HL-60 (cell line): Measurements from ENCODE around the gene TJP1.

Experiments used
- CTCF ChIP-seq: IDR thresholded peaks from one replicate; pipeline ENCODE4 v1.5.1; 2011; ENCODE audit warnings: low read length, control low read depth, inconsistent platforms; ENCODE audit not compliant: insufficient read depth
- GABPA ChIP-seq: IDR thresholded peaks from 2 replicates; pipeline ENCODE4 v1.6.1; 2012; ENCODE audit warnings: low read depth
- POLR2AphosphoS5 ChIP-seq: IDR thresholded peaks from 2 replicates; pipeline ENCODE4 v1.6.1; 2012; ENCODE audit warnings: low read depth
- REST ChIP-seq: IDR thresholded peaks from 2 replicates; pipeline ENCODE4 v1.6.1; 2012; ENCODE audit warnings: low read depth; ENCODE audit not compliant: insufficient replicate concordance

DNA sequence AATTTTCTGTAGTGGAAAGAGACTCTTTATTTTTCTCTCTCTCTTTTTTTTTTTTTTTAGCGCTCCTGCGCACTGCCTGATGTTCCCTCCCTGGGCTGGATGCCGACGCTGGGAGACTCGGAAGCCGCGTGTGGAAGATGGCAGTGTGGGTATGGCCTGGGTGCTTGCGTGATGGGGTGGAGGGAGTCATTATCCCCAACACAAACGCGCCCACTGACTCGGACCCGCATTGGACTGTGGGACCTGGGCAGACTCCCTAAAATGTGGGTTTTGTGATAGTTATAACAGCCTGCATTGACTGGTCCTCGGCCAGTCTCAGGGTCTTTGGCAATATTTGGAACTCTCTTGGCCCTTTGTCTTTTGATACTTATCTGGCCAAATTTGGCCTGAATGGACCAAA is 157.9 kb downstream of the TJP1 start:
- TF ChIP-seq CTCF (no peak), REST (no peak), POLR2AphosphoS5 (no peak), GABPA (no peak)
